ENCODE results near the gene EPB41L2. TPM values are rescaled to one million over a fixed set of nuclear protein-coding genes. Genes with fewer than 3 reads are reported as not detected.

Gene EPB41L2
- total RNA-seq, 1 experiment from 2014 or later, result 106 TPM

- TF ChIP-seq, protein P1, sequence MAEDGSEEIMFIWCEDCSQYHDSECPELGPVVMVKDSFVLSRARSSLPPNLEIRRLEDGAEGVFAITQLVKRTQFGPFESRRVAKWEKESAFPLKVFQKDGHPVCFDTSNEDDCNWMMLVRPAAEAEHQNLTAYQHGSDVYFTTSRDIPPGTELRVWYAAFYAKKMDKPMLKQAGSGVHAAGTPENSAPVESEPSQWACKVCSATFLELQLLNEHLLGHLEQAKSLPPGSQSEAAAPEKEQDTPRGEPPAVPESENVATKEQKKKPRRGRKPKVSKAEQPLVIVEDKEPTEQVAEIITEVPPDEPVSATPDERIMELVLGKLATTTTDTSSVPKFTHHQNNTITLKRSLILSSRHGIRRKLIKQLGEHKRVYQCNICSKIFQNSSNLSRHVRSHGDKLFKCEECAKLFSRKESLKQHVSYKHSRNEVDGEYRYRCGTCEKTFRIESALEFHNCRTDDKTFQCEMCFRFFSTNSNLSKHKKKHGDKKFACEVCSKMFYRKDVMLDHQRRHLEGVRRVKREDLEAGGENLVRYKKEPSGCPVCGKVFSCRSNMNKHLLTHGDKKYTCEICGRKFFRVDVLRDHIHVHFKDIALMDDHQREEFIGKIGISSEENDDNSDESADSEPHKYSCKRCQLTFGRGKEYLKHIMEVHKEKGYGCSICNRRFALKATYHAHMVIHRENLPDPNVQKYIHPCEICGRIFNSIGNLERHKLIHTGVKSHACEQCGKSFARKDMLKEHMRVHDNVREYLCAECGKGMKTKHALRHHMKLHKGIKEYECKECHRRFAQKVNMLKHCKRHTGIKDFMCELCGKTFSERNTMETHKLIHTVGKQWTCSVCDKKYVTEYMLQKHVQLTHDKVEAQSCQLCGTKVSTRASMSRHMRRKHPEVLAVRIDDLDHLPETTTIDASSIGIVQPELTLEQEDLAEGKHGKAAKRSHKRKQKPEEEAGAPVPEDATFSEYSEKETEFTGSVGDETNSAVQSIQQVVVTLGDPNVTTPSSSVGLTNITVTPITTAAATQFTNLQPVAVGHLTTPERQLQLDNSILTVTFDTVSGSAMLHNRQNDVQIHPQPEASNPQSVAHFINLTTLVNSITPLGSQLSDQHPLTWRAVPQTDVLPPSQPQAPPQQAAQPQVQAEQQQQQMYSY (CRISPR knock-in tag; IDR thresholded peaks at IDR 0.05), result no peak
- TF ChIP-seq ZNF232 (CRISPR knock-in tag; IDR thresholded peaks at IDR 0.05) (no peak), HMGA2 (CRISPR knock-in tag; IDR thresholded peaks at IDR 0.05) (no peak), JAZF1 (CRISPR knock-in tag; IDR thresholded peaks at IDR 0.05) (no peak), ESRRA (CRISPR knock-in tag; IDR thresholded peaks at IDR 0.05; ENCODE audit: borderline replicate concordance) (no peak), MLX (CRISPR knock-in tag; IDR thresholded peaks at IDR 0.05) (no peak)
These were observed 19.1 kb downstream of the EPB41L2 start (continued) for GRCh38 chr6:131043902-131044447.

DNA sequence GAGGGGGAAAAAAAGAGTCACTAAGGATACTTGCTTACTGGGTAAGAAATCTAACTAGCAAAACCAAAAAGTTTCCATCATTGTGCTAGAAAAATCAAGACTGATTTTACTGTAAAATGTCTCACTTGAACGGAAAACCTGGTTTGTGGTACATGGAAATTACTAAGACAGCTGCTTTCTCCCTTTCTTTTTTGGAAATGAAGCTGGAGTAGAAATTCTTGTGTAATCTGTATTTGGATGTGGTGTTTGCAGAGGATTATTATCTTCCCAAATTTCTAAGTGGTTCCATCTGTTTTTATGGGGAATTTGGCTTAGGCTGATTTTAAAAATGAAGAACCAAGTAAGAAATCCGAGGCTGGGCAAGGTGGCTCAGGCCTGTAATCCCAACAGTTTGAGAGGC lies 20.4 kb downstream of the EPB41L2 start:
- Mint-ChIP-seq H3K27ac (no peak overlapping the region), H3K4me3 (no peak overlapping the region), H3K4me1 (peaks cover 8% of the 10 kb centered on the region), H3K27me3 (ENCODE audit: low read depth) (no peaks in the 10 kb centered on the region), H3K36me3 (no peaks in the 10 kb centered on the region), H3K9me3 (peaks cover 4% of the 10 kb centered on the region; the same call in 1 of the 2 replicates)
- ChIA-PET POLR2A (no interaction called here), CTCF (no interaction called here)
- DNase-seq (ENCODE audit: low spot score), result no peak
- TF ChIP-seq NR3C1 (CRISPR knock-in tag; conservative IDR thresholded peaks at IDR 0.05; ENCODE audit: low read depth) (no peak), TCF7 (CRISPR knock-in tag; IDR thresholded peaks at IDR 0.05; ENCODE audit: low read depth) (no peak), MXD4 (CRISPR knock-in tag; IDR thresholded peaks at IDR 0.05; ENCODE audit: borderline replicate concordance) (no peak), NFATC4 (CRISPR knock-in tag; IDR thresholded peaks at IDR 0.05) (no peak), ZNF425 (CRISPR knock-in tag; conservative IDR thresholded peaks at IDR 0.05) (no peak), ZBTB21 (CRISPR knock-in tag; IDR thresholded peaks at IDR 0.05; ENCODE audit: borderline replicate concordance) (no peak), NFE2L1 (CRISPR knock-in tag; IDR thresholded peaks at IDR 0.05) (no peak), KAT7 (CRISPR knock-in tag; IDR thresholded peaks at IDR 0.05; ENCODE audit: borderline replicate concordance) (no peak)
- TF ChIP-seq, protein P2, sequence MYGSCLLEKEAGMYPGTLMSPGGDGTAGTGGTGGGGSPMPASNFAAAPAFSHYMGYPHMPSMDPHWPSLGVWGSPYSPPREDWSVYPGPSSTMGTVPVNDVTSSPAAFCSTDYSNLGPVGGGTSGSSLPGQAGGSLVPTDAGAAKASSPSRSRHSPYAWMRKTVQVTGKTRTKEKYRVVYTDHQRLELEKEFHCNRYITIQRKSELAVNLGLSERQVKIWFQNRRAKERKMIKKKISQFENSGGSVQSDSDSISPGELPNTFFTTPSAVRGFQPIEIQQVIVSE (CRISPR knock-in tag; IDR thresholded peaks at IDR 0.05; ENCODE audit: borderline replicate concordance), result no peak
- TF ChIP-seq, protein P3, sequence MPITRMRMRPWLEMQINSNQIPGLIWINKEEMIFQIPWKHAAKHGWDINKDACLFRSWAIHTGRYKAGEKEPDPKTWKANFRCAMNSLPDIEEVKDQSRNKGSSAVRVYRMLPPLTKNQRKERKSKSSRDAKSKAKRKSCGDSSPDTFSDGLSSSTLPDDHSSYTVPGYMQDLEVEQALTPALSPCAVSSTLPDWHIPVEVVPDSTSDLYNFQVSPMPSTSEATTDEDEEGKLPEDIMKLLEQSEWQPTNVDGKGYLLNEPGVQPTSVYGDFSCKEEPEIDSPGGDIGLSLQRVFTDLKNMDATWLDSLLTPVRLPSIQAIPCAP (CRISPR knock-in tag; IDR thresholded peaks at IDR 0.05), result no peak
- TF ChIP-seq, protein P4, sequence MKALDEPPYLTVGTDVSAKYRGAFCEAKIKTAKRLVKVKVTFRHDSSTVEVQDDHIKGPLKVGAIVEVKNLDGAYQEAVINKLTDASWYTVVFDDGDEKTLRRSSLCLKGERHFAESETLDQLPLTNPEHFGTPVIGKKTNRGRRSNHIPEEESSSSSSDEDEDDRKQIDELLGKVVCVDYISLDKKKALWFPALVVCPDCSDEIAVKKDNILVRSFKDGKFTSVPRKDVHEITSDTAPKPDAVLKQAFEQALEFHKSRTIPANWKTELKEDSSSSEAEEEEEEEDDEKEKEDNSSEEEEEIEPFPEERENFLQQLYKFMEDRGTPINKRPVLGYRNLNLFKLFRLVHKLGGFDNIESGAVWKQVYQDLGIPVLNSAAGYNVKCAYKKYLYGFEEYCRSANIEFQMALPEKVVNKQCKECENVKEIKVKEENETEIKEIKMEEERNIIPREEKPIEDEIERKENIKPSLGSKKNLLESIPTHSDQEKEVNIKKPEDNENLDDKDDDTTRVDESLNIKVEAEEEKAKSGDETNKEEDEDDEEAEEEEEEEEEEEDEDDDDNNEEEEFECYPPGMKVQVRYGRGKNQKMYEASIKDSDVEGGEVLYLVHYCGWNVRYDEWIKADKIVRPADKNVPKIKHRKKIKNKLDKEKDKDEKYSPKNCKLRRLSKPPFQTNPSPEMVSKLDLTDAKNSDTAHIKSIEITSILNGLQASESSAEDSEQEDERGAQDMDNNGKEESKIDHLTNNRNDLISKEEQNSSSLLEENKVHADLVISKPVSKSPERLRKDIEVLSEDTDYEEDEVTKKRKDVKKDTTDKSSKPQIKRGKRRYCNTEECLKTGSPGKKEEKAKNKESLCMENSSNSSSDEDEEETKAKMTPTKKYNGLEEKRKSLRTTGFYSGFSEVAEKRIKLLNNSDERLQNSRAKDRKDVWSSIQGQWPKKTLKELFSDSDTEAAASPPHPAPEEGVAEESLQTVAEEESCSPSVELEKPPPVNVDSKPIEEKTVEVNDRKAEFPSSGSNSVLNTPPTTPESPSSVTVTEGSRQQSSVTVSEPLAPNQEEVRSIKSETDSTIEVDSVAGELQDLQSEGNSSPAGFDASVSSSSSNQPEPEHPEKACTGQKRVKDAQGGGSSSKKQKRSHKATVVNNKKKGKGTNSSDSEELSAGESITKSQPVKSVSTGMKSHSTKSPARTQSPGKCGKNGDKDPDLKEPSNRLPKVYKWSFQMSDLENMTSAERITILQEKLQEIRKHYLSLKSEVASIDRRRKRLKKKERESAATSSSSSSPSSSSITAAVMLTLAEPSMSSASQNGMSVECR (CRISPR knock-in tag; IDR thresholded peaks at IDR 0.05; ENCODE audit: borderline replicate concordance), result no peak
- TF ChIP-seq, protein P5, sequence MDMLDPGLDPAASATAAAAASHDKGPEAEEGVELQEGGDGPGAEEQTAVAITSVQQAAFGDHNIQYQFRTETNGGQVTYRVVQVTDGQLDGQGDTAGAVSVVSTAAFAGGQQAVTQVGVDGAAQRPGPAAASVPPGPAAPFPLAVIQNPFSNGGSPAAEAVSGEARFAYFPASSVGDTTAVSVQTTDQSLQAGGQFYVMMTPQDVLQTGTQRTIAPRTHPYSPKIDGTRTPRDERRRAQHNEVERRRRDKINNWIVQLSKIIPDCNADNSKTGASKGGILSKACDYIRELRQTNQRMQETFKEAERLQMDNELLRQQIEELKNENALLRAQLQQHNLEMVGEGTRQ (CRISPR knock-in tag; IDR thresholded peaks at IDR 0.05), result no peak
- no peak for ATAC-seq
